GM19025 (cell line): ENCODE results near the gene MYOD1.
A peak's percentile ranks its signal among the peaks of the same experiment; 100 is the strongest.

ENCODE experiments used
- ATAC-seq: cut with Tn5 transposase; IDR thresholded peaks from one replicate; pipeline ENCODE4 v1.9.1; 2021; ENCODE audit warnings: mild to moderate bottlenecking, low read depth, moderate library complexity; ENCODE audit not compliant: unreplicated experiment

The MYOD1 gene

DNA sequence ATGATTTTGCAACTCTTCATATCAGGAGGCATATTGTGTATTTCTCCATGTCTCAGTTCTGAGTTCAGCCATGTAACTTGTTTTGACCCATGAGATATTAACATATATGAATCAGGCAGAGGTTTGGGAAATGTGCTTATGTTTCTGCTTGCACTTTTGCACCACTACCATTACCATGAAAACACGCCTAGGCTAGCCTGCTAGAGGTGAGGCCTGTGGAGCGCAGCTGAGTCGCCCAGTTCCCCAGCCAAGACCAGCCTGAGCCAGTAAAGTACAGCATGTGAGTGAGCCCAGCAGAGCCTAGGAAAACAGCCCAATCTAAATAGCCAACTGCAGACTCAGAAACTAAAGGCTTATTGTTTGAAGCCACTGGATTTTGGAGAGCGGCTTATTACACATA is 18.4 kb upstream of the MYOD1 start:
- ATAC-seq = no peak

DNA sequence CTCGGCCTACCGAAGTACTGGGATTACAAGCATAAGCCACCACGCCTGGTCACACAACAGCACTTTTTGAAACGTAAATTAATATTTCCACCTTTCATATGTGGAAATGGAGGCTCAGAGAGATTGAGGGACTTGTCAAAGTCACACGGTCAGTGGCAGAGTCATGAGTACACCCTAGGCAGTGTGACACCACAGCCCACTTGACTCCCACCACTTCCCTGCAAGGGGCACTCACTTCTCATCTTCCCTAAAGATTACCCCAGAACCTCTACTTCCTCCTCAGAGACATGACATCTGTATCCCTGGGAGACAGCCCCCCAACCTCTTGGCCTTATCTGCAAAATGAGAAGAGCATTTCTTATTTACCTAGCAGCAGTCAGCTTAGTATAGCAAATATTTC is 16.5 kb upstream of the MYOD1 start:
- no peak for ATAC-seq

DNA sequence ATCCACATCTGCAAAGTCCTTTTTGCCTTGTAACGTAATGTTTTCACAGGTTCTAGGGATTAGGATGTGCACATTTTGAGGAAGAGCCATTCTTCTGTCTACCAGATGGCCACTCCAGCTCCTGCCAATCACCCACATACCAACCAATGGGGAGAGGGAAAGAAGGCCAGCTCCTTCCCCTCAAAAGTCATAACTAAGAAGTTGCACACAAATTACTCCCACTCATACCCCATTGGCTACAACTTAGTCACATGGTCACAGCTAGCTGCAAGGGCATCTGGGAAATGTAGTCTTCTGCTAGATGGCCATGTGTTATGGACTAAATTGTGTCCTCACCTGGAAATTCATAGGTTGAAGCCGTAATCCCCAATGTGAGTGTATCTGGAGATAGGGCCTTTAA is 15.4 kb upstream of the MYOD1 start:
- peak; percentile 51 for ATAC-seq

DNA sequence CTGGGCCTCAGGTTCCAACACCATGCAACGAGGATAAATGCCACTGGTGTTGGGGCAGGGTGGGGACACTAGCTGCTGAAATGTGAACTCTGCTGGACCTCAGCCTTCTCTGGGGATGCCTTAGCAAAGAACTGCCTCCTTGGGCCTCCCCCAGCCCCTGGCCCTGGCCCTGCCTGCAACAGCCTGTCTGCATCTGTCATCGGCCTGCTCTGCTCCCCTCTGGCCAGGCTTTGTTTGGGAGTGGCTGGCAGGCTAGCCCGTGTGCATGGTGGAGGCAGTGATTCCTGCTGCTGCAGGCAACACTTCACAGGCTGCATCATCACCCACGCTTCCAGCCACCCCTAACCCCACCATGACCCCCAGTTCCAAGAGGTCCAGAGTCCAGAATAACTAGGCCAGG is 11.5 kb upstream of the MYOD1 start:
- ATAC-seq = no peak

DNA sequence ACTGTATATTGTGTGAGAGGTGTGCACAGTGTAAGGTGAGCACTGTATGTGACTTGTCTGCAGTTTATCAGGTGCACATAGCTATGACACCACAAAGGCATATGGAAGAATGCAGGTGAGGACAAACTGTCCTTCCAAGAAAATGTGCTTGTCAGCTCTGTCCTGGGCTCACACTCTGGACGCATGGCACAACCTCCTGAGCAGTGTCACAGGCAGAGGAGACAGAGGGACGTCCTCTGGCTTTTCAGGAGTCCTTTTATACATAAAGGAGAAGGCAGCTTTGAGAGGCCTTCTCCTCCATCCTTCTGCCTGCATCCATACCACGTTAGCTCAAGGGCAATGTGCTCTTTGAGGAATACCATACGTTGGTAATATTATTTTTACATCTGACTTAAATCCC is 7.5 kb upstream of the MYOD1 start:
- ATAC-seq = no peak

DNA sequence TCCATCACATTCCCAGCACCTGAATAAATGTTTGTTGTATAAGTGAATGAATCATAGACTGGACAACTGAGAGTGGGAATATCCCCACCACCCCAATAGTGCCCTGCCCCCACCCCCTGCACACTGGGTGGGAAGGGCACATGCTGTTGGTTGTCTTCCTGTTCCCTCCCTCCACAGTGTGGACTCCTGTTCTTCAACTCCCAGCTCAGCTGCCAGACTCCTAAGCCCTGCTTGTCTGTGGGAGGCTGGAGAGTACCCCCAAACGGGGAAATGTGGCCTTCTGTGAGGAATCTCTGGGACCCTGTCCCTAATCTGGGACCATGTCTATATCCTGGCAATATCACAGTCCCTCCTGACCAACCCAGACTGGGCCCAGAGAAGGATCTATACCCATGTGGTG is 5.5 kb upstream of the MYOD1 start:
- no peak for ATAC-seq

DNA sequence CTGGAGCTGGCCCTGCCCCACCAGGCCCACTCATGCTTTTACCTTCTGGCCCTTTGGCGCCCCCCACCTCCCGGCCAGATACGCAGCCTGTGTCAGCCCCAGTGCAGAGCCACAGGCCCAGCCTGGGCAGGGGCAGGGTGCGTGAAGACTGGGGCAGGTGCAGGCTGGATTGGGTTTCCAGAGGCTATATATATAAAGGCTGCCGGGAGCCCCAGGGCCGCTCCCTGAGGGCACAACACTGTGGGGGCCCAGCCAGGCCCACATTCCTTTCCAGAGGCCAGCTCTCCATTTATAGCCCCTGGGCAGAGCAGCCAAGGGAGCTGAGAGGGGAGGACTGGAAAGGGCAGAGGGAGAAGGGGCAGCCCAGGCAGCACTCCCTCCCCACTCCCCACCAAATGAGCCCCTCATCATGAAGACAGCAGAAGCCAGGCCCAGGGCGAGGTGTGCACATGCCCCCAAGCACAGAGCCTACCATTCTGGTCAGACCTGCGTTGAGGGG is 5.0 kb upstream of the MYOD1 start:
- no peak for ATAC-seq

DNA sequence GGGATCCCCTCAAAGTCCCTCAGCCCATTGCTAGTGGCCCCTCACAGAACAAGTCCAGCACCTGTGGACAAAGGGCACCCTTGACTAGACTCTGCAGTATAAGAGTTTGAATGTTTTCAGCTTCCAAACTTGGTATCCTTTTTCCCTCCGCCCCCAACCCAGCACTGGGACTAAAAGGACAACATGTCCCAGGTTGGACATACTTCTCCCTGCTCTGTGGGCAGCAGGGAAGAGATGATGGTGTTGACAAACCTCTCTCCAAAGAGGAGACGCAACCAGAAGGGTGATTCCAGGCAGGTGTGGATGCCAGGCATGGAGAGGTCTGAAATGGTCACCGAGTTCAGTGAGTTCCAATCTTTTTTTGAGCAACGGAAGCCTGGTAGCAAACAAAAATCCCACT is 4.5 kb upstream of the MYOD1 start:
- no peak for ATAC-seq

DNA sequence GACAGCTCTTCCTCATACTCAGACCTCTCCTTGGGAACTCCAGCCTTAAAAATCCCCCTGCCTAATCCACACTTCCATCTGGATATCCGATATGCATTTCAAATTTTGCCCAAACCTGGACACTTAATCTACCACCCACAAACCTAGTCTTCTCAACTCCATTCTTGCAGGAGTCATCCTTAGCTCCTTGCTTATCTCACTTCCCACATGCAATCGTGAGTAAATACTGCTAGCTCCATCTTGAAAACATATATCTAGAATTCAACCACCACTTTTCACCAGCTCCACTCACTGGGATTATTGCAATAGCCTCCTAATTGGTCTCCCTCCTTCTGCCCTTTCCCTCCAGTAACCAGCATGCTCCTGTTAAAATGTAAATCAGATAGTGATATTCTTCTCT is 2.6 kb upstream of the MYOD1 start:
- no peak for ATAC-seq

DNA sequence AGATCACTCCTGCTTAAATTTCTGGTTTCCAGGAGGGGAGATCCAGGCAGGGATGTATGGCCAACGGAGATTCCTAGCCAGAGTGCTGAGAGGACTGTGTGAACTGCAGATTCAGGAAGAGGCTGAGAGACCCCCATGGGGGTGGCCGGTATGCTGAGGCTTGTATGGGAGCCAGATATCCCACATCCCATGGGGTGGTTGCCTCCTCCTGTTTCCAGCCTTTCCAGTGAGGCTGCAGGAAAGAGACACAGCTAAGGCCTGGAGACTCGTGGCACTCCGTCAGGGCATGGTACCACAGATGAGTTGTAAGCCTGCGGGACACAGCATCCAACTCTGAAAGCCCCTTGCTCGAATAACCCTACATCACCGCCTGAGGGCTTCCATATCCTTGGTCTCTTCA is 1.4 kb upstream of the MYOD1 start:
- ATAC-seq = no peak

DNA sequence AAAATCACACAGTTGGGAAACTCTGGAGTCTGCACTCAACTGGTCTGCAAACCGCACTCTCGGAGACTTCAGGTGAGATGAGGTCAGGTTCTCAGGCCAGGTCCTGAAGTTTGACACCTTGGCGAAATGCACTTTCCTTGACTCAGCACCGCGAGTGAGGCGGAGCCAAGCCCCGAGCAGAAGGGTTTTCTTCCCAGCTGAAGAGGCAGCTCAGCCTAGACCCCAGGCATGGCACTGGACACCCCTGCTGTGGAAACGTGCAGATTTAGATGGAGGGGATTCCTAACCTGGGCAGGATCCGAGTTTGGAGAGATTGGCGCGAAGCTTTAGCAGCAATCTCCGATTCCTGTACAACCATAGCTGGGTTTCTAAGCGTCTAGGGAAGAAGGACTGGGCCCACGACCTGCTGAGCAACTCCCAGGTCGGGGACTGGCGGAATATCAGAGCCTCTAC is 835 bp upstream of the MYOD1 start:
- ATAC-seq = no peak

DNA sequence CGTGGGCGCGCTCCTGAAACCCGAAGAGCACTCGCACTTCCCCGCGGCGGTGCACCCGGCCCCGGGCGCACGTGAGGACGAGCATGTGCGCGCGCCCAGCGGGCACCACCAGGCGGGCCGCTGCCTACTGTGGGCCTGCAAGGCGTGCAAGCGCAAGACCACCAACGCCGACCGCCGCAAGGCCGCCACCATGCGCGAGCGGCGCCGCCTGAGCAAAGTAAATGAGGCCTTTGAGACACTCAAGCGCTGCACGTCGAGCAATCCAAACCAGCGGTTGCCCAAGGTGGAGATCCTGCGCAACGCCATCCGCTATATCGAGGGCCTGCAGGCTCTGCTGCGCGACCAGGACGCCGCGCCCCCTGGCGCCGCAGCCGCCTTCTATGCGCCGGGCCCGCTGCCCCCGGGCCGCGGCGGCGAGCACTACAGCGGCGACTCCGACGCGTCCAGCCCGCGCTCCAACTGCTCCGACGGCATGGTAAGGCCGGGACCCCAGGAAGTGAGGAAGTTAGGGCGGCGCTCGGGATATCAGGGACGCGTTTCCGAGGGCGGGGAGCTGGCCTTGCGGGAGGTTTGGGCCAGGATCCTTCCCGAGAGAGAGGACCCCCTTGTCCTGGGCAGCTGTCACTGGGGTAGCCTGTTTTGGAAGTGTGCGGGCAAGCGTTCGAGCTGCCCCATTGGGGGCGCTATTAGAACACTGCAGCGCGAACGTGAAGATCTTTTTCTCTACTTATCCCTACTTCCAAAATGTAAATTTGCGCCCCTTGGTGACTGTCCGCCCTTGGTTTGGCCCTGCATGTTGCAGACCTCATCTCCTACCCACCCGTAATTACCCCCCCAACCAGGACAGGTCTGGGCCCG is 796 bp downstream of the MYOD1 start:
- ATAC-seq = no peak

DNA sequence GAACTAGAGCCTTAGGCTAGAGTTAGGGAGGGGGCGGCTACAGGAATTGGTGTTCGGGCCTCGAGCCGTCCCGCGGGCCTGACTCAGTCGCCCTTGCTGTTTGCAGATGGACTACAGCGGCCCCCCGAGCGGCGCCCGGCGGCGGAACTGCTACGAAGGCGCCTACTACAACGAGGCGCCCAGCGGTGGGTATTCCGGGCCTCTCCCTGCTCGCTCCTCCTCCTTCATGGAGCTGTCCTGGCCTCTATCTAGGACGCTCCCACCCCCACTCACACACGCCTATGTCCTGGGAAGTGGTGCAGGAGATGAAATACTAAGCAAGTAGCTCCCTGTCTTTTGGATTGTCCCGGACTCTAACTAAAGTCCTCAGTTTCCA is 1.4 kb downstream of the MYOD1 start:
- no peak for ATAC-seq

DNA sequence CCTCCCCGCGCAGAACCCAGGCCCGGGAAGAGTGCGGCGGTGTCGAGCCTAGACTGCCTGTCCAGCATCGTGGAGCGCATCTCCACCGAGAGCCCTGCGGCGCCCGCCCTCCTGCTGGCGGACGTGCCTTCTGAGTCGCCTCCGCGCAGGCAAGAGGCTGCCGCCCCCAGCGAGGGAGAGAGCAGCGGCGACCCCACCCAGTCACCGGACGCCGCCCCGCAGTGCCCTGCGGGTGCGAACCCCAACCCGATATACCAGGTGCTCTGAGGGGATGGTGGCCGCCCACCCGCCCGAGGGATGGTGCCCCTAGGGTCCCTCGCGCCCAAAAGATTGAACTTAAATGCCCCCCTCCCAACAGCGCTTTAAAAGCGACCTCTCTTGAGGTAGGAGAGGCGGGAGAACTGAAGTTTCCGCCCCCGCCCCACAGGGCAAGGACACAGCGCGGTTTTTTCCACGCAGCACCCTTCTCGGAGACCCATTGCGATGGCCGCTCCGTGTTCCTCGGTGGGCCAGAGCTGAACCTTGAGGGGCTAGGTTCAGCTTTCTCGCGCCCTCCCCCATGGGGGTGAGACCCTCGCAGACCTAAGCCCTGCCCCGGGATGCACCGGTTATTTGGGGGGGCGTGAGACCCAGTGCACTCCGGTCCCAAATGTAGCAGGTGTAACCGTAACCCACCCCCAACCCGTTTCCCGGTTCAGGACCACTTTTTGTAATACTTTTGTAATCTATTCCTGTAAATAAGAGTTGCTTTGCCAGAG is 2.0 kb downstream of the MYOD1 start:
- no peak for ATAC-seq

DNA sequence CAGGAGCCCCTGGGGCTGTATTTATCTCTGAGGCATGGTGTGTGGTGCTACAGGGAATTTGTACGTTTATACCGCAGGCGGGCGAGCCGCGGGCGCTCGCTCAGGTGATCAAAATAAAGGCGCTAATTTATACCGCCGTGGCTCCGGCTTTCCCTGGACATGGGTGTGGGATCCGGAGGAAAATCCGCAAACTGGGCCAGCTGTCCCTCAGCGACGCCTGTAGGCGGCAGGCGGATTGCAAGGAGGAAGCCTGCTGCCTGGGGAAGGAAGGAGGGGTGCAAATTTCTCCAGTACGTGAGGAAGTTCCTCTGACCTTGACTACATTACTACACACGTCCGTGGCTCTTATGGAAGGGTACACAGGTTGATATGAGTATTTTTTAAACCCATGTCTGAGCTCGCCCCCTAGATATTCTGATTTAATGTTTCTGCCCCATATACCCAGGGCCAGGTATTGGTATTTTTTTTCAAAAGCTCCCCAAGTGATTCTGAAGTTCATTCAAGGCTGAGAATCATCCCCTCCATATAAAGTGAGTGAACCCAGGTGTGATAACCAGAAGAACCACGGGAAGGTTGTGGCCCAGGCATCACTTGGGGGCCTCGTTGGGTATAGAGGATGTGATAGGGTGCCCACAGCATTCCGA is 2.8 kb downstream of the MYOD1 start:
- no peak for ATAC-seq

DNA sequence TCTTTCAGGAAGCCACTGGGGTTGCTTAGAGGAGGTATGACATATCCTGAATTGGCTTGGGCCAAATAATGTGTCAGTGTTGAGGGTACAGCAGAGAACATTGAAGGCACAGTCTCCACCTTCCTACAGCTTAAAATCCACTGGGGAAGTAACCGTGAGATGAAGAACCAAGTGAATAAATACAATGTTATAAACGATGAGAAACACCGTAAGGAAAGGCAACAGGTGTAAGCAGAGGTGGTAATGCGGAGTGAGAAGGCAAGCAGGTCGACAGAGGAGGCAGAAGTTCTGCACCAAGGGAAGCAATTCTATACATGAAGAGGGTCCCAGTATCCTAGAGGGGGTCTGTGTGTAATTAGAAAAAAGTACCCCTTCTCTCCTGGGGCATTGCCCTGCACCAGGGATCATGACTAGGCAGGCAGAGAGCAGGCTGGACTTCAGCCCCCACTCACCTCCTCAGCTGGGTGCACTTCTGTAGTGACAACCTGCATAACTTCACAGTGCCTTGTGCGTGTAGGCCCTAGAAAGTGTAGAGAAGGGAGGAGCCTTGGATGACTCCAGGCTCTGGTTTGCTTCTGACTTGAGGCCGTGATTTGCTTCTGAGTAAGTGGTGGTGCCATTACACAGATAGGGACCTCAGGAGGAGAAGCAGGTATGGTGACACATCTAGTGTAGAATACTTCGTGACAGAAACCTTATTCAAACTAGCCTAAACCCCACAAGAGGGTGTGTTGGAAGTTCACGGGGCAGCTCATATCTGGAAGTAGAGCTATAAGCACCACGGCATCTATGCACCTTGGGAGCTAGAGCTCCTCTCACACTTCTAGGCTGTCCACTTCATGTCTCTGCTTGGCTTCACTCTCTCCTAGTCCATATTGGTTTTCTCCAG is 4.9 kb downstream of the MYOD1 start:
- no peak for ATAC-seq

DNA sequence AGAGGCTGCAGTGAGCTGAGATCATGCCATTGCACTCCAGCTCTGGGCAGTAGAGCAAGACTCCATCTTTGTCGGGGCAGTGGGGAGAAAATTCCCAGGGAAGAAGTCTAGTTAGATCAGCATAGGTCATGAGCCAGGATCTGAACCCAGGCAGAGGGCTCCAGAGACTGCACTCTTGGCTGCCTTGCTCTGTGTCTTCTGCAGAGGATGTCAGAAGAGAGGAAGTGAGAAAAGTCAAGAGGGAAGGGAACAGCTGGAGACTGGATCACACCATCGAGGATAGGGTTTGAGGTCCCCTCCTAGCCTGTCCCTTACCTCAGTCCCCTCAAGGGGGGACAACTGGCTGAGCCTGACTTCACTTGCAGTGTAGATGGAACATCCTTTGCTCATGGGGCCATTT is 5.8 kb downstream of the MYOD1 start:
- no peak for ATAC-seq

DNA sequence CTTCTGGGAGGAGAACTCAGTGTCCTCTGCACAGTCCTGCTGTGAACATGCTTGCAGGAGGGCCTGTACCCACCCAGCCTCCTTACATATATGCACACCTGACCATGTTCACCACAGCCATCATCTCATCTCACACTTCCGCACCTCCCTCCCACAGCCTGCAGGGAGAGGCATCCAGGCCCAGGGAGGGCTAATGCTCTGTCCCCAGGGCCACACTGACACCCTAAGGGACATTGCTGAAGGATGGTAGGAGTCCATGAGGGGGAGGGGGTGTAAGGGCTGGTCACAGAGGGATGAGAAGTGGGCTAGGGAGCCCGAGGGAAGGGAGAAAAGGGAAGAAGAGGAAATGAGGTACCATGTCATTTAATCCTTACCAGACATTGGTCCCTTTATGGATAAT is 10.8 kb downstream of the MYOD1 start:
- no peak for ATAC-seq

DNA sequence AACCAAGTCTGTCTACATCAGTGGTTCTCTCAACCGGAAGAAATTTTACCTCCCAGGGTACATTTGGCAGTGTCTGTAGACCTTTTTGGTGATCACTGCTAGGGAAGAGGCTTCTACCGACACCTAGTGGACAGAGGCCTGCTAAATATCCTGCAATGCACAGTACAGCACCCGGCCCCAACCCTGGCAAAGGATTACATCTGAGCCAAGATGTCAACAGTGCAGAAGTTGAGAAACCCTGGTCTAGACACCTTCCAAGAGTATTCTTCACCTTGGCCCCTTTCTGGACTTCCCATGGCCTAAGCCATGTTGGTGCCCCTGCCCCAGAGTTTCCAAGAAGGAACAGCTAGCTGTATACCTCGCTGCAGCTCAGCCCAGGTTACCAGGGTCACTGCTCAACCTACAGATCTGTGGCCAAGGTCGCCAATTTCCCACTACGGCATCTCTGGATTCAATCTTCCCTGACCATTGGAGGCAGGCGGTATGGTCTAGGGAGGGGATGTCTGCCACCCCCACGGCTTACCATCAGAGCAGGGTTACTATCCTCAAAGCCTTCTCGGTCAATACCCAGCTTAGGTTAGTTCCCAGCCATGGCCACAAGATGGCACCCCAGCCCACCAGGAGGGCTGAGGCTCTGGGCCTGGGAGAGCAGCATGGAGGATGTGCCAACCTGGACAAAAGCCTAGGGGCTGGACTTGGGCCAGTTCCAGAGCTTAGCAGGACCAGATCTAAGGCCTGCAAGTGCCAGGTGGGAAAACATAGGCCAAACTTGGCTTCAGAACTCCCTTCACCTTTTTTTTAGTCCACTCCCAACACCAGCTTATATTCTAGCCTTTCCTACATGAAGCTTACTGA is 11.5 kb downstream of the MYOD1 start:
- ATAC-seq = peak; percentile 66
